Raji (cell line): ENCODE results near the gene SIRT2.

Source experiments
- POLR2A ChIP-seq: IDR thresholded peaks from 2 replicates; pipeline ENCODE4 v1.6.1; 2011; ENCODE audit warnings: low read depth, low read length, control low read depth; ENCODE audit not compliant: insufficient read depth

SIRT2 gene

DNA sequence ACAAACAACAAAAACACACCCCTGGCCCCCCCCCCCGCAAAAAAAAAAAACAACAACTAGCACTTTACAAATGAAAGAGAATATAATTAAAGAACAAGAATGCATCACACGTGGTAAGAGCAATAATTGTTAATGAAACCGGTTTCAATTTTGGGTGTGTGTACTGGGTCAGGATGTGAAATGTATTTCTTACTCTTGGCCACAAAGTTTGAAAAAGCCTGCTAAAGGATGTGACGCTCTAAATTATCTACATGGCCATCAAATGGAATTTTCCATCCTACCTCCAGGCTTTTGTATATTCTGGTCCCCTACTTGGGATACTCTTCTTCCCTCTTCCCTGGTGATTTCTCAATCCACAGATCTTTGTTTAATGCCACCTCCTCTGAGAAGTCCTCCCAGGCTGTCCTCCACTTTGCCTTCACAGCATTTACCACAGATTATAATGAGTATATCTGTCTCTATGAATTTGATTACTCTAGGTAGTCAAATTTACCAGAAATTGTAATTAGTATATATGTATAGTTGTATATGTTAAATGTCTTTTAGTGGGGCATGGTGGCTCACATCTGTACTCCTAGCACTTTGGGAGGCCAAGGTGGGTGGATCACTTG is 29.1 kb upstream of the SIRT2 start:
- no peak for TF ChIP-seq POLR2A

DNA sequence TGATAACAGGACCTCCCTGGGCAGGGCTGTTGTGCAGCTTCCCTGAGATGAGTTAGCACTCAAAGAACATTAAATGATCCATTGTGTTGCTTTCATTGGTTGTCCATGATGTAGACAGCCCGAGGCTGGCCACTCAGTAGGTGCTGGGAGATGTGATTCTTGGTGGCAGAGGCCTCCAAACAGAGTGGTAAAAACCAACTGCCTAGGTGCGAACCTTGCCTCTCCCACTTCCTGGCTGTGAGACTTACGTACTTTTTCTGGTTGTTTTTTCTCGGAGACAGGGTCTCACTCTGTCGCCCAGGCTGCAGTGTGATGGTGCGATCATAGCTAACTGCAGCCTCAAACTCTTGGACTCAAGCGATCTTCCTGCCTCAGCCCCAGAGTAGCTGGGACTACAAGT is 25.0 kb upstream of the SIRT2 start:
- no peak for TF ChIP-seq POLR2A

DNA sequence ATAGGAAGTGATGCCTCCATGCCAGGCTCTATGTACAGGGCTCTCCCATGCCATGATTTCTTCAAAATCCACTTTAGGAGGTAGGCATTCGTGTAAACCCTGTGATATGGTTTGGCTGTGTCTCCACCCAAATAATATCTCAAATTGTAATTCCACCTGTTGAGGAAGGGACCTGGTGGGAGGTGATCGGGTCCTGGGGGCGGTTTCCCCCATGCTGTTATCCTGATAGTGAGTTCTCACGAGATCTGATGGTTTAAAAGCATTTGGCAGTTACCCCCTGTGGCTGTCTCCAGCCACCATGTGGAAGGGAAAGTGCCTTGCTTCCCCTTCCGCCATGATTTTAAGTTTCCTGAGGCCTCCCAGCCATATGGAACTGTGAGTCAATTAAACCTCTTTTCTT is 23.1 kb upstream of the SIRT2 start:
- no peak for TF ChIP-seq POLR2A

DNA sequence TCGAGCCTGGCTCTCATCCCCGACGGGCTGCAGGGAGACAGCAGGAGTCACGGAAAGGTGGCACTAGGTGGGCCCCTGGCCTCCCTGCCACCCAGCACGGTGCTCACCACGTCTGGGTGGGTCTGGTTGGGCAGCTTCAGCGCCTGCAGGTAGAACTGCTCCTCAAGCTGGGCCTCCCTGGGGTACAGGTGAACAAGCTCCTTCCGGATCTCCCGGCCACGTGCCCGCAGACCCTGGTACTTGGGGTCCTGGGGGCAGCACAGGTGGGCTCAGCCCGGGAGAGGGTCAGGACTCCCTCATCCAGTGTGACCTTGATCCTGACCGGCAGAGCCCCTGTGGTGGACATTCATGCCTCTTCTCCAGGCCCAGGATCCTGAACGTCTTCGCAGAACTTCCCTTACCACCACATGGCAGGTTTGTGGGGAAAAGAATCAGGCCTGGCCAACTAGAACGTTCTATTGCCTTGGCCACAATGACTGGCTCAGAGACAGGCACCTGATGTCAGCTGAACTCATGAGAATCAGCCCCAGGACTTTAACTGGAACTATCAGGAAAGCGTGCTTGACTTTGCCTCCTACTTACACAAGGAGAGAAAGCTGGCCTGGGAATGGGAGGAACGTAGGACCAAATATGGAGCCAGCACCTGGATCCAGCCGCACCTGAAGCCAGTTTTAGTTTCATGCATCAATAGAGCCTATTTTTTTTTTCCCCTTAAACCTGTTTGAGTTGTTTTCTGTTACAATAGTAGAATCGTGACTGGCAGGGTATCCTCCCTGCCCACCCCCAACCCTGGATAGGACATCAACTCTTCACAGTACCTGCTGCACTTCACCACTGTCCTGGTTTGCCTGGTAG is 22.2 kb upstream of the SIRT2 start:
- no peak for TF ChIP-seq POLR2A

DNA sequence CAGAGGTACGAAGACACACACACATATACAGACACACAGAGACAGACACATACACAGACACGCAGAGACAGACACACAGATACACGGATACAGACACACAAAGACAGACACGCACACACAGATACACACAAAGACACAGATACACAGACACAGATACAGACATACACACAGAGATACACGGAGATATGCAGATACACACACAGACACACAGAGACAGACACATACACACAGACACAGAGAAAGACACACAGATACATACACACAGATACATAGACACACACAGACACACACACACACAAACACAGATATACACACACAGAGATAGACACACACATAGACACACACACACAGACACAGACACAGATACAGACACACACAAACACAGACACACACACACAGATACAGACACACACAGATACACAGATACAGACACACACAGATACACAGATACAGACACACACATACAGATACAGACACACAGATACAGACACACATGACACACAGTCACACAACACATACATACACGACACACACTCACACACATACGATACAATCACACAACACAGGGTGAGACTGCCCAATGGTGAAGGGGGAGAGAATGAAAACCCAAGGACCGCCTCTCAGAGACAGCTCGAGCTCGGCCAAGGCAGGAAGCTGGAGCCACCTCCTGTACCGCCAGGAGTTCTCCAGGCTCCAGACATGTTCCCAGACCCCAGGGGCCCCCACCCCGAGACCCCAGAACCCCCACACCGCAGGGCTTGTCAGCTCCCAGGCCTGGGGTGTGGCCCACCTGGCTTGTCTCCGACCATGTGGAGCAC is 21.4 kb upstream of the SIRT2 start:
- no peak for TF ChIP-seq POLR2A

DNA sequence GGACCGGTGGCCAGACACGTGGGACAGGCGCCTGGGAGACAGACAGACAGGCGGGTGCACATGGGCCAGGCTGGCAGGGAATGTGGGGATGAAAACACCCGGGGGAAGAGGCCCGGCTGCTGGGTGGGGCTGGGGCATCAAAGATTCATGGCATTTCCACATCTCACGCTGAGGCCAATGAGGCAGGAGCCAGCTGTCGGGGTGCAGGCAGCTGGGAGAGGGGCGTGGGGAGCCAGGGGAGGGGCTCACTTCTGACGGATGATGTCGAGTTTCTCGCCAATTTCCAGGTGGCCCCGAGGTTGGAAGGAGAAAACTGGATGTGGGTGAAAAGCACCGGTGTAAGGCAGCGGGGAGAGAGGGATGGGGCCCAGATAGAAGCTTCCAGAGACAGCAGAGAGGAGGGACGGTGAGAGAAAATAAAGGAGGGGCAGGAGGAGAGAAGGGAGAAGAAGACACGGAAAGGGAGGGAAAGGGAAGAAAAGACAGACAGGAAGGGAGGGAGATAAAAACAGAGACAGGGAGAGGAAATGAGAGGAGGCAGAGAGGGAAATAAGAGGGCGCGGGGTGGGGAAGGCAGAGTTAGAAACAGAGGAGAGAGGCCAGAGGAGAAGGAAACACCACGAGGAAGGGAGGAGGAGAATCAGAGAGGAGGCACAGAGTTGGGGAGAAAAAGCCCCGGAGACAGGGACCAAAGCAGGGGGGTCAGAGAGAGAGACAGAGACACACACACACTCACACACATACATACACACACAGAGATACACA is 20.6 kb upstream of the SIRT2 start:
- TF ChIP-seq POLR2A: no peak

DNA sequence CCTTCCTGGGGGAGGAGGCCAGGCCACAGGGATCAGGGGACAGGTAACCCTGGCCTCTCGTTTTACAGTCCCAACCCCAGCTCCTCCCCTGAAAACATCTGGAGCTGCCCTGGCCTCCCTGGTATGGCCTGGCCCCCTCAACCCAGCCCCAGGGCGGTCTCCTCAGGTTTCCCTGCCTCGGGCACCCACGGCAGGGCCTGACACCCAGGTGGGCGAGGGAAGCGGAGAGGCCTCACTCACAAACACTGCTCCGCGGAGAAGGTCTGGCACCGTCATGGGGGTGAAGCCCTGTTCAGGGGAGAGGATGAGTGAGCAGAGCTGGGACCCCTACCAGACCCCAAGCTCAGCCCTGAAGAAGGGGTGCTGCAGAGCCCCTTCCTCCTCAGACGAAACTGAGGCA is 19.1 kb upstream of the SIRT2 start:
- no peak for TF ChIP-seq POLR2A

DNA sequence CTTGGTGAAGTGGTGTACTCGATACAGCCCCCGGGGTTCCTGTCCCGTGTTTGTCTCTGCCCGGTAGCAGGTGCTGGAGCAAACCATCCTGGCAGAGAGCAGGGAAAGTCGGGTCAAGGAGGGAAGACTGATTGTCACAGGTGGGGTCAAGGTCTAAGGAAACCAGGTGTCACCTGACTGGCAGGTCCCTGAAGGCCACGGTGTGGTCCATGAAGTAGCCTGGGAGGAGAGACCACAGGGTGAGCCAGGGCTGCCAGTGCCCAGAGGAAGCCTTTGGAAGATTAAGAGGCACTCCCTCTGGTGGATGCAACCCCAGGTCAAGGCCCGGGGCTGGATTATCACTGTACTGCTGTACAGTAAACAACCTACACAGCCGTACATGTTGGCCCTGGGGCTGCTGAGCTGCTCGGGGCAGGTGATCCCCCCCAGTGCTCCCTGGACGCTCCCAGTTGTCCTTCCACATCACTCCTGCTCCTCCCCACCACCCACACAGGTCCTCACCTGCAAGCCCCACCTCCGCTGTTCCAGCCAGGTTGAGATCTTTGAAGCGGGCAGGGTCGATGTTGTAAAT is 18.6 kb upstream of the SIRT2 start:
- TF ChIP-seq POLR2A: no peak

DNA sequence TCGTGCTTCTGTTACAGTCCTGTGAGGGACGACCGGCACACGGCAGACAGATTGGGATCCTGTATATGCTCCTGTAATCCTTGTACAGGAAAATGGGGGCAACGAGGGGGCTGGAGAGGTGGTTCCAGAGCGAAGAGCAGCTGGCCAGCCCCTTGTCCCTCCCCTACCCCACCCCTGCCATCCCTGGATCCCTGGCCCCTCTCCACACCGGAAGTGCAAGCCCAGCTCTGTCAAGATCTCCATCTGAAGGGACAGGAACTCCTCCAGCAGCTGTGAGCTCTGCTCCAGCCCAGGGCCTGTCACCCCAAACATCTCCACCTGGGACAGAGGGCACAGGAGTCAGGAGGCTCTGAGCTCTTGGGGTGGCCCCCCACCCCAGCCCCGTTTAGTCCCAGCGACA is 18.1 kb upstream of the SIRT2 start:
- TF ChIP-seq POLR2A: no peak

DNA sequence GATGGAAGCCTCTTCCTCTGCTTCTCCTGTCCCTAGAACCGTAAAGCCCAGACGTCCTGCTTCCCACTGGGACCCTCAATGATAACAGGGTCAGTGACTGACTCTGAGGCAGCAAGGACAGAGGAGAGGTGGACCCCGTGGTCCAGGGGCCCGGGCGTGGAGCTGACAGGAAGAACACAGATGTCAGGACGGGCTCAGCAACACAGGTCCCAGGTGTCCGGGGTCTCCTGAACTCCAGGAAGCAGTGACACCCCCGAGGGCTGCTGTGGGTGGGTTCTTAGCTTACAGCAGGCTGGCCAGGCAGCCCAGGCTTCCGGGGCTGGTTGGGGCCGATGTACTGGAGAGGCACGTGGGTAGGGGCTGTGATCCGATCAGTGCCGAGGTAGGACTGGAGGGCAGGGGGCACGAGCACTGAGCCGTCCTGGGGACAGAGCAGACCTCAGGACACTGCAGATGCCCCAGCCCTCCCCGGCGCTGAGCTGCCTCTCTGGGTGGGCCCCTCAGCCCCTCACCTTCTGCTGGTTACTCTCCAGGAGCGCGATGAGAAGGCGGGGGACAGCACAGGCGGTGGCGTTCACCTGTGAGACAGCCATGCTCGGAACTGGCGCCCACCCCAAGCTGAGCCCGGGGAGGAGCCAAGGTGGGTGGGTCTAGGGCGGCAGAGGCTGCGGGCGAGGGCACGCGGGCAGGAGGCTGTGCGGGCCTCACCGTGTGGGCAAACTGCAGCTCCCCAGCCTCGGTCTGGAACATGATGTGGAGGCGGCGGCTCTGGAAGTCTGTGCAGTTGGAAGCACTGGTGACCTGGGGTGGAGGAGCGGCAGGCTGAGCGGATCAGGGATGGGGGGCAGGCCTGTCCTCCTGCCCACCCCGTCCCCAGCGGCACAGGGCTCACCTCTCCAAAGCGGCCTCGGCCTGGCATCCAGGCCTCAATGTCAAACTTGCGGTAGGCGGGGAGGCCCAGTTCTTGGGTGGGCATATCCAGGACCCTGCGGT is 16.2 kb upstream of the SIRT2 start:
- no peak for TF ChIP-seq POLR2A

DNA sequence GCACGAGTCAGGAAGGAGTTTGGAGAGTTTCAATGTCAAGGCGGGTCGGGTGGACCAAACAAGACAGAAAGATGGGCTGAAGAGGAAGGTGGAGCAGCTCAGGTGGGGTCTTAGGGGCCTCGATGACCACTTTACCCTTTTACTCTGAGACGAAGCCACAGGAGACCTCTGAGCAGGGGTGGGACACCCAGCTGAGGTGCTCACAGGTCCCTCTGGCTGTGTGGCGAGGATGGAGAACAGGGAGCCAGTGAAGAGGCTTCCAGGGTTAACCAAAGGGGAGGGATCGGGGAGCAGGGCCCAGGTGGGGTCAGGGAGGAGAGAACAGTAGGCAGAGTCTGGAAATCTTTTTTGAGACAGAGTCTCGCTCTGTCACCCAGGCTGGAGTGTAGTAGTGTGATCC is 14.5 kb upstream of the SIRT2 start:
- no peak for TF ChIP-seq POLR2A

DNA sequence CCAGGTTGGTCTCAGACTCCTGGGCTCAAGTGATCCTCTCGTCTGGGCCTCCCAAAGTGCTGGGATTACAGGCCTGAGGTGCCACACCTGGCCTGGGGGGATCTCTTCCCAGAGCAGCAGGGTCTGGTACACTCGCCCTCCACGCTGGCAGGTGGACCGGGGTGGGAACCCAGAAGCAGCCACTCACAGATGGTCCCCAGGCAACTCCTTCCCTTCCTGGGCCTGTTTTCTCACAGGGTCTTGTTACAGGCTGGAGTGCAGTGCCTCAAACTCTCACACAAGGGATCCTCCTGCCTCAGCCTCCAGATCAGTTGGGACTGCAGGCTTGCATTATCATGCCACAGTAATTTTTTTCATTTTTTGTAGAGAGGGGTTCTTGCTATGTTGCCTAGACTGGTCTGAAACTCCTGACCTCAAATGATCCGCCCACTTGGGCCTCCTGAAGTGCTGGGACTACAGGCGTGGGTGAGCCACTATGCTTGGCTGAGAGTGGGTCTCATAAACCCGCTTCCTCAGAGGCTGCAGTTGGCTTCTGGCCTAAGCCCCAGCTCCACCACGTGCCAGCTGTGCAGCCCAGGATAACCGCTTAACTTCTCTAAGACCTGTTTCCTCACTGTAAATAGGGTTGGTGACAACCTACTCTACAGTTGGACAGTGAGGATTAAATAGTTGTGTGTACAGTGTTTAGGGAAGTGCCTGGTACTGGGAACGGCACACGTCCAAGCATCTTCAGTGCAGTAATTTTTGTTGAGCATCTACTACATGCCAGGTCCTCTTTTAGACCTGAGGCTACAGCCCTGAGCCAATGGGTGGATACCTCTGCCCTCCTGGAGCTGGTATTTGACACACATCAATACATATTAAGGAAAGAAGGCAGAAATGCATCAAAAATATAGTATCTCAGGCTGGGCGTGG is 13.4 kb upstream of the SIRT2 start:
- TF ChIP-seq POLR2A: no peak
